GM19238 (cell line): Measurements from ENCODE around the gene ACTL8.

Experiments used
- DNase-seq: peaks from one replicate; pipeline ENCODE4 v3.0.0; 2011; ENCODE audit warnings: low spot score; ENCODE audit not compliant: insufficient read length

The ACTL8 gene

GRCh38 chr1:17755120-17755519 lies at the start of gene ACTL8:
Gene ACTL8 (plus strand): TSS chr1:17755333. CDS start chr1:17823009, 67,676 bp downstream.
- no peak for DNase-seq

GRCh38 chr1:17706445-17706844 lies 48.7 kb upstream of the ACTL8 start:
- no peak for DNase-seq

GRCh38 chr1:17709981-17710380 lies 45.2 kb upstream of the ACTL8 start:
- DNase-seq: no peak

- no peak for DNase-seq
These were observed 44.1 kb upstream of the ACTL8 start for GRCh38 chr1:17710889-17711576.

- DNase-seq: no peak
These were observed 43.6 kb upstream of the ACTL8 start for GRCh38 chr1:17711577-17711910.

DNA sequence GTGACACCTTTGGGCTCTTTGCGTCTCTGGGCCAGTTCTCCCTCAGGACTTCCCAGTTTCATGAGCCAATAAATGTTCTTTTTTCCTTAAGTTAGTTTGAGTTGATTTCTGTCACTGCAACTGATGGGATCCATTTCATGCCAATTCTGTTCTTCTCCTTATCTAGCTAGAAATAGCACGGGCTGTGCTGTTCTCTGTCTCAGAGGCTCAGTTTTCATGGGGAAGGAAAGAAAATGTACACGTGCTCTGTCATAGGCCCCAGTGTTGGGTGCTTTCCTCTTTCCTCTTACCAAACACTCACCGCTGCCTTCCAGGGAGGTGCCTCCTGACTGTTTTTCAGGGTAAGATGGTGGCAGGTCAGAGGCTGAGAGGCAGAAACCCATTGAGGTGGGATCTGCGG lies 43.2 kb upstream of the ACTL8 start:
- no peak for DNase-seq

DNA sequence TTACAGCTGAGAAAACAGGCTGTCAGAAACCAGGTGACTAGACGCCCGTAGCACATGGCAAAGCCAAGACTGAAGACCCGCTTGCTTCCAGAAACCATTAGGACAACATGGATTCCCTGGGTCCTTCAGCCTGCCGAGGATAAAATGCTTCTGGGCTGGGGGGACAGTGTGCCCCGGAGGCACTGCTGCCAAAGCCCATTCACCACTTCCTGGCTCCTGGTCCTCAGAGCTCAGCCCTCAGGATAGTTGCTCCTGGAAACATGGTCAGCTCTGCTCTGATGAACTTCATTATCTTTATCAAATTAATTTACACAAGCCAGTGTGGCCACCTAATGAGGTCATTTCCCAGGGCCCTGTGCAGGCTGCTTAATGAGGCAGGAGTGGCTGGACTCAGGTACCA lies 41.1 kb upstream of the ACTL8 start:
- no peak for DNase-seq

DNA sequence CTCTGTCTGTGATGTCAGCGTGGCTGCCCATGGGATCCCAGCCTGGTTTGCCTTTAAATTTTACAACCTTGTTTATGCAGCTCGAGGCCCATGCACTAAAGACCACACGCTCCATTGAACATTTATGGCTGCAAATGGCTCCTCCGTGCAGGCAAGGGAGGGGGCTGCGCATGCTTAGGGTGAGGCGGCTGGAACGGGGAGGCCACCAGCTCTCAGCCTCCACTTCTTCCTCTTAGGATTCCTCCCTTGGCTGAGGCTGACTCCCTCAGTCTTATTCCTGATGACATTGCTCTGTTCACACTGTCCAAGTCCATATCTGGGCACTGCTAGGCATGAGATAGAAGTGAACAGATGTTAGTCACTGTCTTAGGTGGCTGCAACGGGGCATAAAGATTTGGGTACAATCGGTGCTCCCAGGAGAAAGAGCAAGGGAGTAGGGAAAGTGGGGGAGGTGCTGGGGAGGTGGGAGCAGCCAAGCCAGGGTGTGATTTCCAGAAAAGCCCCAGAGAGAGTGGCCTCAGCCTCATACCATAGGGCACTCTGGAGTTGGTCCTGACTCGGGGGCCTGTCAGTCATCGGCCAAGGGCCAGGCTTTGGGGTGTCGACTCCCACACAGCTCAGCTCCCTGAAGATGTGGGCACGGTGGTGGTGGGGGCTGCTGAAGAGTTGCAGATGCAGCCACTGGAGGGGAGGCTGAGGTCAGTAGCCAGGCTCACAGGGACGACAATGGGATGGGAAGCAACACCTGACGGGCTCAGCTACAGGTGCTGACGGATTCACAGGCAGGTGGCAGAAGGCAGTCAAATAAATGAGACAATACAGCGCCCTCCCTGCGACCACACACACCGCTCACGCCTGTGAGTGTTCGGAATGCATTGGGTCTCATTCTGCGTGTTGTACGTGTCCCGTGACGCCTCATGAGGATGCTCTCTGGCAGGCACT lies 37.3 kb upstream of the ACTL8 start:
- DNase-seq: no peak

- DNase-seq: no peak
These were observed 35.3 kb upstream of the ACTL8 start for GRCh38 chr1:17719874-17720273.

DNA sequence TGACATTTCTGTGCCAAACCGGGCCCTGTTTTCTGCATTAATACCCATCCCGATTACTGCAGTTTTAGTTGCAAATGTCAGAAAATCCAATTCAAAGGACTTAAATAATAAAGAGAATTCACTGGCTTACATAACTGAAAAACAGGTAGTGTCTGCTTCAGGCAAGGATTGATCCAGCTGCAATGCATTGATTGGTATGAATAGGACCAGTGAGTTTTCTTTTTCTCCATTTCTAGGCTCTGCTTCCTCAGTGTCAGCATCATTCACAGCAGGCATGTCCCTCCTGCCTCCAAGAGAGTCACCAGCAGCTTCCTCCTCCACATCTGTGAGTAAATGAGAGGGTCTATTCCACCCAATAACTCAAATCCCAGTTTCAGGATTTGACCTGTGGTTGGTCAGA lies 33.7 kb upstream of the ACTL8 start:
- DNase-seq: no peak

- no peak for DNase-seq
These were observed 31.4 kb upstream of the ACTL8 start for GRCh38 chr1:17723684-17724083.

DNA sequence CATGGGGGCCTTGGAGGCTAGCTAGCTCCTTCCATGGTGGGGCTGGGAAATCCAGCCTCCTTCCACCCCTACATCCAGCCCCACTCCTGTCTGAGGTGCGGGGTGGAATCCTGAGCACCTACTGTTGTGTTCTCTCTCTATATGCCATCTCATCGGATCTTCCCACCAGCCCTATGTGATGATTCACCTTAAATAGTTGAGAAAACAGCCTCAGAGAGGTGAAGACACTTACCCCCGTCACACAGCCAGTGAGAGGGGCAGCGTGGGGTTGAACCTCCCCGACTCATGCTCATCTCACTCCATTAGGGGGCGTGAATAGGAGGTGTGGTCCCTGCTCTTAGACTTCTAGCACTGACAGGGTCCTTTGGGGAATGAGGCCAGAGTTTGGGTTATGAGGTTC lies 31.0 kb upstream of the ACTL8 start:
- DNase-seq: no peak

DNA sequence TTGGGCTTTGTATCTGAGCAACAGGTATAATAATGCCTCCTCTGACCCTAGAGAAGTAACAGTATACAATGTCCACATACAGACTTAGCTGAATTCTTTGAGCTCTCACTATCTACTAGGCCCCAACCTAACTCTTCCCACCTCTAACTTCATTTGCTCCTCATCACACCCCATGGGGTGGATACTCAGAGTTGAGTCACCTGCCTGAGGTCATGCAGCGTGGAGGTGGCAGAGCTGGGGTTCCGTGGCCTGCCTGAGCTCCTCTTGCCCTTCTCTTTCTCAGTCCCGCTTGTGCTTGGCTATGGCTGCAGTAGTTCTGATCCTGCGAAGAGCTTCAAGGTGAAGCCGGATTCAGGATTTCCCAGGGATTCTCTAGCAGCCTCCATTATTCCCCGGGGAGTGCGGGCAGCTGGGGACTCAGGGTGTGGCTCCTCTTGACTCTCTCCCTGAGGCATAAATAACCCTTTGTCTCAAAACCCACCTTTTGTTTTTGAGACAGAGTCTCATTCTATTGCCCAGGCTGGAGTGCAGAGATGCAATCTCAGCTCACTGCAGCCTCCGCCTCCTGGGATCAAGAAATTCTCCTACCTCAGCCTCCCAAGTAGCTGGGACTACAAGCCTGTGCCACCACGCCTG lies 29.9 kb upstream of the ACTL8 start:
- no peak for DNase-seq

- no peak for DNase-seq
These were observed 29.1 kb upstream of the ACTL8 start for GRCh38 chr1:17725811-17726582.

DNA sequence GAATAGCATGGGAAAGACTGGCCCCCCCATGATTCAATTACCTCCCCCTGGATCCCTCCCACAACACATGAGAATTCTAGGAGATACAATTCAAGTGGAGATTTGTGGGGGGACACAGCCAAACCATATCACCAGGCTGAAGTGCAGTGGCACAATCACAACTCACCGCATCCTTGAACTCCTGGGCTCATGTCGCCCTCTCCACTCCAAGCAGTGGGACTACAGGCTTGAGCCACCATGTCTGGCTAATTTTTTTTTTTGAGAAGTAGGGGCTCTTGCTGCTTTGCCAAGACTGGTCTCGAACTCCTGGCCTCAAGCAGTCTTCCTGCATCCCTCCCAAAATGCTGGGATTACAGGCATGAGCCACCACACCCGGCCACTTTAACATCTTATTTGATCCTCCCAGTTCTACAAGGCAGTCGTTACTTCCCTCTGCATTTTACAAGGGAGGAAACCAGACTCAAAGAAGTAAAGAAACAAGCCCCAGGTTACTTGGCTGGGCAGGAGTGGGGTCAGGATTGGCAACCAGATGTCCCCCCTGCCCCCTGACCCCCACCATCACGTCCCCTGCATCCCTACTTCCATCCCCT lies 26.9 kb upstream of the ACTL8 start:
- DNase-seq: no peak

DNA sequence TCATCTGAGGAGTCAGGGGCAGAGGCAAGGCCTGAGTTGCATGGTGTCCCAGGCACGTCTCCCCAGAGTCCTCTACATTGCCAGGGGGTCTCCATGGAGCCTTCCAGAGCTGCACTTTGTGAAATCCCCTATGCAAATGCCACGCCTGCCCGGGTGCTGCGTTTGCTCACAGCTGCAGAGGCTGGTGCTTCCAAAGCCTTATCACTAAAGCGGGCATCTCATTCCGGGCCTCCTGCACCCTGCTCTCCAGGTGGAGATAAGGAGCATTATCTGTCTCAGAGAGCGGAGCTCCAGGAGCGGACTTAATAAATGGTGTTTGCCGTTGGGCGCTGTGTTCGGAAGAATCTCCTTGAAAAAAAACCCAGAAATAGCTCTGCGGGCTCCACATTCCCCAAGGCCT lies 25.9 kb upstream of the ACTL8 start:
- DNase-seq: no peak

GRCh38 chr1:17729909-17730308 lies 25.2 kb upstream of the ACTL8 start:
- DNase-seq: no peak

GRCh38 chr1:17731460-17731859 lies 23.7 kb upstream of the ACTL8 start:
- DNase-seq: no peak

- DNase-seq: no peak
These were observed 22.7 kb upstream of the ACTL8 start for GRCh38 chr1:17732475-17732874.

DNA sequence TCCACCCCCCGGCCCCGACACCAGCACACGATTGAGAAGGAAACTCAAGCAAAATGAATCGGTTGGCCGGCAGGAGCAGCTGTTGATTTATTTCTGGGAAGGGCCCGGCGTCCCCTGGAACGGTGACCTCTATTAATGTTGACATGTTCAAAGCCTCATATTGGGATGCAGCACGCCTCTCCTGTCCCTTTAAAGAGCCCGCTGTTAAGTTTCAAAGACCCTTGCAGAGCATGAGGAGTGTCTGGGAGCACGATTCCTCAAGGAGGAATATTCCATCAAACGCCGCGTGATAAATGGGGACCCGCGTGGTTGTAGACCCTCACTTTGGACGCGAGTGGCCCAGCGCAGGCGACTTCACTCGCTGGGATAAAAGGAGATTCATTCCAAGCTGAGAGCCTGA lies 21.5 kb upstream of the ACTL8 start:
- no peak for DNase-seq

- no peak for DNase-seq
These were observed 20.5 kb upstream of the ACTL8 start for GRCh38 chr1:17734609-17735008.
